AG08396 (cell line): ENCODE results near the gene IFT57.

ENCODE experiments used
- DNase-seq: peaks from one replicate; pipeline ENCODE4 v3.0.0; 2012; ENCODE audit warnings: low spot score, mixed read lengths

Gene IFT57

GRCh38 chr3:108219336-108219735, 2.9 kb downstream of the IFT57 start:
- DNase-seq, result no peak

DNA sequence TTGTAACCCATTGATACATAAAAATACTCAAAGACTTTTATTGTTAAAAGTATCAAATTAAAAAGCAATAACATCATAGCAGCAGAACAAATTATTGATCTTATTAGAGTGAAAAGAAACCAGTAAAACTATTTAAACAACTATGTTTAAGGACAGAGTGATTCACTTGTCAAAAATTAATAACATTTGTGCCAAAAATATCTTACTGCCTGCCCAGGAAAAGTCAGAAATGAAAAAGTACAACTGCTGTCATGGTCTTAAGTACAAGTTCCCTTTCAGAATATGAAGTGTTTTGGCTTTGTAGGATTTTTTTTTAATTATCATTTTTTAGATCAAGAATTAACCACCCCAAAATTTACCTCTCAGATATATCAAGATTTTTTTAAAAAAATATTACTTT, 3.4 kb downstream of the IFT57 start:
- peak; percentile 13 for DNase-seq

DNA sequence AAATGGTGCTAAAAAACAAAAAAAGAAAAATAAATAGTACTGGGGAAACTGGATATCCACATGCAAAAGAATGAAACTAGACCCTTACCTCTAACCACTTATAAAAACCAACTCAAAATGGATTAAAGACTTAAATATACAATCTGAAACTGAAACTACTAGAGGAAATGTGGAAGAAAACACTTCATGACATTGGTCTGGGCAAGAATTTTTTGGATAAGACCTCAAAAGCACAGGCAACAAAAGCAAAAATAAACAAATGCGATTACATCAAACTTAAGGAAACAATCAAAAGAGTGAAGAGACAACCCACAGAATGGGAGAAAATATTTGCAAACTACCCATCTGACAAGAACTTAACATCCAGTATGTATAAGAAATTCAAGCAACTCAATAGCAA, 6.4 kb downstream of the IFT57 start:
- no peak for DNase-seq

DNA sequence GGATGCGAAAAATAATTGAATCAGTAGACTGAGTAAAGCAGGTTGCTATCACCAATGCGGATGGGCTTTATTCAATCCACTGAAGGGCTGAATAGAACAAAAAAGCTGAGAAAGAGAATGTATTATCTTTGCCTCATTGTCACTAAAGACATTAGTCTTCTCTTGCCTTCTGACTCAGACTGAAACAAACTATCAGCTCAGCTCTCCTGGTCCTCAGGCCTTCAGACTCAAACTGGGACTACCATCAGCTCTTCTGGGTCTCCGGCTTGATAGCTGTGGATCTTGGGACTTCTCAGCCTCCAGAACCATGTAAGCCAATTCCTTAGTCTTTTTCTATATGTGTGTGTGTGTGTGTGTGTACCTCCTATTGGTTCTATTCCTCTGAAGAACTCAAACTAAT, 12.6 kb downstream of the IFT57 start:
- no peak for DNase-seq

GRCh38 chr3:108208831-108209230, 13.4 kb downstream of the IFT57 start:
- DNase-seq, result no peak

GRCh38 chr3:108202834-108203233, 19.4 kb downstream of the IFT57 start:
- DNase-seq, result no peak

DNA sequence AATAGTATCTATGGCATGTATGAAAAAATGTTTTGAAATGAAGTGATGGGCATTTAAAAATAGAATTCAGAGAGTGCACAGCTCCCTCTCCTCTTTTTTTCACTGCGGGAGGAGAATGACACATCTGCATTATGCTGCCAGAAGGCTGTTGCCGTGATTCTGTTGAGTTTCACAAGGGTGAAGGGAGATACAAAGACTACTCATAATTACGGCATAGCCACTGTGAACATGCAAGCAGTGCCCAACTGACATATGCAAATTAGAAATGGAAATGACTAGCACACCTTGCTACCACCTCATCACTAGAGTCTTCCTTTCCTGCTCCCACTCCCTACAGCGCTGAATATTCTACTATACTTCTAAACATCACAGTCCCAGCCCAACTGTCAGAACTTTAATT, 20.1 kb downstream of the IFT57 start:
- no peak for DNase-seq

- no peak for DNase-seq
Measured at GRCh38 chr3:108201258-108201657, 21.0 kb downstream of the IFT57 start.

DNA sequence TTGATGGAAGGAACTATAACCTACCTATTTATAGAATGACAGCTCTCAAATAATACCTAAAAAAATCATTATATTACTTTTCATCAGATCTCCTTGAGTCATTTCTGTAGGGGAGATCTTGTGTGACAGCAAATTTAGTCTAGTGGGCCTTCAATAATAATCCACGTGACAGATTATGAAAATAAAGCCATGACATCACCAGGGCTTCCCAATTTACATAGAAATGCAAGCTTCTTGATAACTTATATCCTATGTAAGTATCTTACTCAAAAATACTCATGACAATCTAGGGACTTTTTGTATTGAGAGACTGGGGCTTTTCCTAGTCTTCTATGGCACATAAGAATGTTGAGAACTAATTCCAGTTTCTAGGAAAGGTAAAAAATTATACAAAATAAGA, 21.6 kb downstream of the IFT57 start:
- no peak for DNase-seq

DNA sequence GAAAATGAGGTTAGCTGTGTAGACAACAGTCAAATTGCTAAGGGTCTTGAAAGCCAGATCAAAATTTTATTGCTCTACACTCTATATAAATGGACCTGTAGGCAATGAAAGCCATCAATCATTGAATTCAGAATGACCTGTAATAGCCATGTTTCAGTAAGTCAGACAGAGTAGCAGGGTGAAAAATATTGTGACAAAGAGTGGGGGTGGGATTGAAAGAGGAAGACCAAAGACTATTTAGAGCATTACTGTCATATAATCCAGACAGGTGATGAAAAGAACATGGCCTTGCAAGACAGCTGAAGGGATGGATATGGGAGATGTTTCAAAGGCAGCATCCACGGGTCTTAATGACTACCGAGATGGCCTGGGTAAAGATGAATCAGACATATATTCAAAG, 22.2 kb downstream of the IFT57 start:
- DNase-seq, result no peak

DNA sequence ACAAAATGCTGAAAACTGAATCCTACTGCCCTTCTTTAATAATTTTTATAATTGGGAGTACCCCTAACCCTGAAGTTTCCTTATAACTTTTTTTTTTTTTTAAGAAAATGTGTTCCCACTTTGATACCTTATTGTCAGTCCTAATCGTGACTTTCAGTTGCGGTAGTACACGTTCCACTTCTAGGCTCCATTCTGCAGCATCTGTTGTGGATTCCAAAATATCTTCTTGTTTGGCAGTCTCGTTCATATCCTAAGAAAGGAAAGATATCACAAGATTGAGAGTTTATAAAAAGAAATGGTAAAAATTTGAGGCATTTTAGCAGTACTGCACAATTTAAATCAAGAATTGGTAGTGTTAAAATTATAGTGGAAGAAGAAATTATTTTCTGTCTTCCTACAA, 30.8 kb downstream of the IFT57 start:
- DNase-seq, result no peak

DNA sequence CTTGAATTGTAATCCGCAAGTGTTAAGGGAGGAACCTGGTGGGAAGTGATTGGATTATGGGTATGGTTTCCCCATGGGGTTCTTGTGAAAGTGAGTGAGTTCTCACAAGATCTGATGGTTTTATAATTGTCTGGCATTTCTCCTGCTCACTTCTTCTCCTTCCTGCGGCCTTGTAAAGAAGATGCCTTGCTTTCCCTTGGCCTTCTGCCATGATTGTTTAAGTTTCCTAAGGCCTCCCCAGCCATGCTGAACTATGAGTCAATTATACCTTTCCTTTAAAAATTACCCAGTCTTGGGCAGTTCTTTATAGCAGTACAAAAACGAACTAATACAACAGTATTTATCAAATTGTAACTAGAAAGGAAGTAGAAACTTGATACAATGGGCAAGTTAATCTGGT, 31.9 kb downstream of the IFT57 start:
- DNase-seq, result no peak

DNA sequence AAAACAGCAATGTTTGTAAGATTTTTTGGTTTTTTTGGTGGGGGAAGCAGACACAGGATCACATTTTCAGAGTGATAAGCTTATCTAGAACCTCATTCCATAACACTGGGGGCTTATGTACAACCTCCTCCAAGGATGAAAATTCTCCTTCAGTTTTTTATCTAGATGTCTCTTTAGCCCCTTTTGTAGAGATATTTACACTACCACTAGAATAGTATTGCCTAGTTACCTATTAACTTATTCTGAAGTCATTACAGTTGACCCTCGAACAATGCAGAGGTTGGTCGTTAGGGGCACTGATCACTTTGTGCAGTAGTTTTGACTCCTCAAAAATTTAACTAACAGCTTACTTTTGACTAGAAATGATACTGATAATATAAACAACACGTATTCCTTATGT, 32.8 kb downstream of the IFT57 start:
- DNase-seq, result no peak

DNA sequence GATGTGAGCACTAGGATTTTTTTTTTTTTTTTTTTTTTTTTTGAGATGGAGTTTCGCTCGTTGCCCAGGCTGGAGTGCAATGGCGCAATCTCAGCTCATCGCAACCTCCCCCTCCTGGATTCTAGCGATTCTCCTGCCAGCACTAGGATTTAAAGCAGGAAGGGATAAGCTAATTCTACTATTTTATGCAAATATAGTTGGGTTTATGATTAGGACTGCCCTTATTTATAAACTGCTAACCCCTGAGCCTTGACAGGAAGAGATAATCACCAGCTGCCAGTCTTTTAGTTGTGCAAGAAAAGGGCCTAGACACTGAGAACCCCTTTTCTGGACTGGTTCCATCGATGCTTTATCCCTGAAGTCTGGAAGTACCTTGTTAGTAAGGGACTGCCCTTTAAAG, 36.7 kb downstream of the IFT57 start:
- no peak for DNase-seq

DNA sequence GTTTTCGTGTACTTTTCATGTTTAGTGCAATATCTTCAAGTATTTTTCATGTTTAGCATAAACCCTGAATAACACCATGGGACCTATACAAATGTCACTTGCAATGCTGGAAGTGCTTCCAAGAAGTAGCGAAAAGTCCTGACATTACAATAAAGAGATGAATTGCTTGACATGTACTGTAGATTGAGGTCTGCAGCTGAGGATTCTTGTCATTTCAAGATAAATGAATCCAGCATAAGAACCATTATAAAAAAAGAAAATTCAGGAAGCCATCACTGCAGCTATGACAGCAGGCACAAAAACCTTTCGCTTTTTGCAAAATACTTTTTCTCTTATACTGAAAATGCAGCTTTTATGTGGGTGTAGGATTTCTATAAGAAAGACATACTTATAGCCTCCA, 37.4 kb downstream of the IFT57 start:
- no peak for DNase-seq

DNA sequence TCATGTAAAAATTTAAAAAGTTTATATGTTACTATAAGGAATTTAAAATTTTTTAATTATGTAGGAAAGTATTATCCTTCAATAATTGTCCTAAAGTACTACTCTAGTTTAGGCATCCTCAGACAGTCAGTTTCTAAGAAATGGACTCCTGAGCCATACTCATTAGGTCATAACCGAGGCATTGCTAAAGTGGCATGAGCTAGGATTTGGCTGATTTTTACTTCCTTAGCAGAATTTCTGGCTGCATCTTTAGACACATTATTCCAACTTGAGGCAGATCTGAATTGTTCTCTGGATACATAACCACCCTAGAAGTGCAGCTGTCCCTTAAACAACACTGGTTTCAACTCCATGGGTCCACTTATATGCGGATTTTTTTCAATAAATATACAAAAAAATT, 38.3 kb downstream of the IFT57 start:
- no peak for DNase-seq

DNA sequence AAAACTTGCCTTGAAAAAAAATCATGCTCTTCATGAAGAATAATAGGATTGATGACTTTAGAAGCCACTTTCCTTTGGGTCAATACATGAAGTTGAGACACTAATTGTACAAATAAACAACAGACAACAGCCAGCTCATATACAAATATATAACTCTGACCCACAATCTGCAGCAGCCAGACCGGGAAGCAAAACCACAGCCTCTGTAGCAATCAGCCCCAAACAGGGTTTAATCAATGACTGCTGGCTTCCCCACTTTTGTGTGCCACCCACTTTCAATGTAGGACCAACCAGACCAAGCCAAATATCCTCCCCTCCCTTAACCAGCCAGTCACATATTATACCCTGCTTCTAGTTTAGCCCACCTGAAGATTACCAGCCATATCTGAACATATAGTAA, 39.0 kb downstream of the IFT57 start:
- peak; percentile 13 for DNase-seq

- no peak for DNase-seq
Measured at GRCh38 chr3:108182339-108182738, 39.9 kb downstream of the IFT57 start.

GRCh38 chr3:108181172-108181571, 41.1 kb downstream of the IFT57 start:
- no peak for DNase-seq

GRCh38 chr3:108180194-108180593, 42.0 kb downstream of the IFT57 start:
- peak; percentile 7 for DNase-seq

DNA sequence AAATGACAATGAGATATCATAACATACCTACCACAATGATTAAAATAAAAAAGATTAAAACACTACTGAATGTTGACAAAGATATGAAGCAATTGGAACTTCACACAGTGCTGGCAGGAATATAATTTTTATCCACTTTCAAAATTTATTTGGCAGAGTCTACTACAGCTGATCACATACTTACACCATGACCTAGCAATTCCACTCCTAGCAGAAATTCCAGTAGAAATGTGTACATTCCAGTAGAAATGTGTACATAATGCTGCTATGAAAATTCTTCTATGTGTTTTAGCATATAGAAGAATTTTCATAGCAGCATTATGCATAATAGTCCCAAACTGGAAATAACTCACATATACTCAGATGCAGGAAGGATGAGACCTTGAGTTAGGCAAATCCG, 43.5 kb downstream of the IFT57 start:
- no peak for DNase-seq

DNA sequence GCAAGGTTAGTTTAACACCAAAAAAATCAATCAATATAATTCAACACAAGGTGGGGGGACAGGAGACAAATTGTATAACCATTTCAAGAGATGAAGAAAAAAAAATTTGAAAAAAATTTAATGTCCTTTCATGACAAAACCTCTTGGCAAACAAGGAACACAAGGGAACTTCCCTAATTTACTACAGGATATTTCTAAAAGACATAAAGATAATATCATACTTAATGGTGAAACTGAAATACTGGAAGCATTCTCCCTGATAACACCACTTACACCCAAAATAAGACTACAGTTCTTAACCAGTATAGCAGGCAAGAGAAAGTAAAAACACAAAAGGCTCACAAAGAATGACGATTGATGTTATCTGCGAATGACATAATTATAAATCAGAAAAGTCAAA, 44.7 kb downstream of the IFT57 start:
- no peak for DNase-seq

GRCh38 chr3:108175352-108175751, 46.9 kb downstream of the IFT57 start:
- no peak for DNase-seq

DNA sequence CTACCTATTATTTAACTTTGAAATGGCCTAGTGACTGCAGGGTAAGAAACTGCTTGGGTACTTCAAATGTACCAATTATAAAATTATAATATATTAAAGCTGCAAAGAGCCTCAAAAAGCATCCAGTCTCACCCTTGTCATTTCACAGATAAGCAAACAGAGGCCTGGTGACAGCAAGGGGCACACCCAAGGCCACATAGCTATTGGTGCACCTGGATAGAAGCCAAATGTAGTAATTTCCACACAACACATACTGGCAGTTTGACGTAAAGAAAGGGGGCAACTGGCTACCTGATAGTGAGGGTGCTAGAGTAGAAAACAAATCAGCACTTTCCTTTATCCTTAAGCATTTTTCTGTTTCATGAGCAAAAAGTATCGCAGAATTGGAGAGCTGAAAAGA, 51.1 kb downstream of the IFT57 start:
- DNase-seq, result no peak

DNA sequence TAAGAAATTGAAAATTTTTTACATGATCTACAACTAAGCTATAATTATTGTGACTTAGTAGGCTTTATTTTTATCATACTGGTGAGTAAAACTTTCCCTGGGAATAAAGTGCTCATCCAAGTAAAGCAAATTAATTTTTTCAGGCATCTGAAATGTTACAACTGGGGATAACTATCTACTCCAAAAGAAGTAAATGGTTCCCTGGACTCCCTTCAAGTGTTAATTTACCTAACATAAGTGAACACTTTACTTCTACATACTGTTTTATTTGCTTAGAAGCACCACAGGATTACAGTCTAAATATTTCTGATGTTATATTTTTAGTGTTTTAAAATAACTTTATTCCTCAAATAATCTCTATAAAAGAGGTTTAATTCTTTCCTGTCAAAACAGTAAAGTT, 57.8 kb downstream of the IFT57 start:
- DNase-seq, result no peak
